ENCODE results near the gene MDGA2. TPM values are rescaled to one million over a fixed set of nuclear protein-coding genes. Genes with fewer than 3 reads are reported as not detected.

The MDGA2 gene
- total RNA-seq, 1 donor from 2014 or later = 0.19 TPM

DNA sequence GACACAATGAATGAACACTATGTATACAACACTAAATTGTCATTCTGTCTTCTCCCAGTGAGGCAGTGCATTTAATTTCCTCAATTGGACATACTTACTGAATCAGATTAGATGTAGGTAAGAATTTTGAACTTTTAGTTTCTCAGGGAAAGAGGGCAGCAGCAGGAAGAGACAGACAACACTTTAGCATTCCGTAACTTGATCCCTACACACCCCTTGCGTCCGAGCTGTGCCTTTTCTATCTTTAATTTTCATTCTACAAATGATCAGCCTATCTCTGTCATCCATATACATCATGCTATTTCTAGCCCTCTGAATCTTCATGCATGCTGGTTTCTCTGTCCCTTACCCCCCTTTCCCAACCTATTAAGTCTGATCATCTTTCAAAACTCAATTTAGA lies 665.8 kb downstream of the MDGA2 start:
- Mint-ChIP-seq H3K4me3 (ENCODE audit: low read depth) (no peak overlapping the region), H3K27me3 (no peaks in the 10 kb centered on the region), H3K36me3 (ENCODE audit: insufficient read depth) (no peaks in the 10 kb centered on the region), H3K9me3 (ENCODE audit: low read depth) (no peaks in the 10 kb centered on the region), H3K4me1 (ENCODE audit: low read depth) (peaks cover 23% of the 10 kb centered on the region), H3K27ac (no peak overlapping the region)
- TF ChIP-seq CTCF (IDR thresholded peaks at IDR 0.05; ENCODE audit: unreplicated experiment) = no peak
- no peak for DNase-seq (ENCODE audit: low spot score, unreplicated experiment)

DNA sequence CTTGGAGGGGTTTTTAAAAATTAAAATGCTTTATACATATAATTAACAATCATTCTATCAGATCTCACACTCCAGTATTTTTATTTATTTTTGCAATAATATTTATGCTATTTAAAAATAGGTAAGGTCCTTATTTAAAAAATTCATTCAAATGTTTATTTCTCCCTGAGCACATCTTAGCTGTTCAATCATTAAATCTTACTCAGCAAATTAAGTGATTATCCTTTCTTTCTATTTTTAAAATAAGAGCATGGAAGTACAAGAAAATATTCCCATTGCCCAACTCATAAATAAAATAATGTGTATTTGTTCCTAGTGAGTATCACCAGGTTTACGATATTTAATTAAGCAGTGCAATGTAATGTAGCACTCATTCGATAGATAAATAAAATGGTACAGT lies 666.7 kb downstream of the MDGA2 start:
- Mint-ChIP-seq H3K4me1 (ENCODE audit: low read depth) (peaks cover 22% of the 10 kb centered on the region), H3K27me3 (no peaks in the 10 kb centered on the region), H3K36me3 (ENCODE audit: insufficient read depth) (no peaks in the 10 kb centered on the region), H3K9me3 (ENCODE audit: low read depth) (no peaks in the 10 kb centered on the region), H3K4me3 (ENCODE audit: low read depth) (no peak overlapping the region), H3K27ac (no peak overlapping the region)
- TF ChIP-seq CTCF (IDR thresholded peaks at IDR 0.05; ENCODE audit: unreplicated experiment) = no peak
- DNase-seq (ENCODE audit: low spot score, unreplicated experiment) = no peak

DNA sequence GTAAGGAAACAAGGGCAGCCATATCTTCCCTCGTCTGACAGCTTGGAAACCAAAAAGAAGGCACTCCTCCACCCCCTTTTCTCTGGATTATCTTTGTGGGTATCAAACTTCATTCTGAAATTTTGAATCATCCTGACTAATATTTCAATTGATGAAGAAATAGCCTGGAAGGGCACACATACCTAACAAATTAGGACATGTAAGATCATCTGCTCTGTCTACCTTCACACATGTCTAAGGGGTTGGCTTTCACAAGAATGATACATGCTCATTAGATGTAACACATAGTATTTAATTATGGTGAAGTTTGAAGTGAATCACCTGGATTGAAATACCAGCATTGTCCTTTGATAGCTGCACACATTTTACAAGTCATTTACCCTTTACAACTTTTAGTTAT lies 675.7 kb downstream of the MDGA2 start:
- TF ChIP-seq CTCF (IDR thresholded peaks at IDR 0.05; ENCODE audit: unreplicated experiment) = no peak
- Mint-ChIP-seq H3K4me1 (ENCODE audit: low read depth) (no peaks in the 10 kb centered on the region), H3K4me3 (ENCODE audit: low read depth) (no peak overlapping the region), H3K27me3 (no peaks in the 10 kb centered on the region), H3K9me3 (ENCODE audit: low read depth) (no peaks in the 10 kb centered on the region), H3K36me3 (ENCODE audit: insufficient read depth) (no peaks in the 10 kb centered on the region), H3K27ac (no peak overlapping the region)
- DNase-seq (ENCODE audit: low spot score, unreplicated experiment) = no peak

- no peak overlapping the region for H3K4me3 Mint-ChIP-seq (ENCODE audit: low read depth)
- no peak overlapping the region for H3K27ac Mint-ChIP-seq
- TF ChIP-seq CTCF (IDR thresholded peaks at IDR 0.05; ENCODE audit: unreplicated experiment) = no peak
- no peaks in the 10 kb centered on the region for H3K27me3 Mint-ChIP-seq
- no peak for DNase-seq (ENCODE audit: low spot score, unreplicated experiment)
- H3K4me1 Mint-ChIP-seq (ENCODE audit: low read depth) = peaks cover 5% of the 10 kb centered on the region
- no peaks in the 10 kb centered on the region for H3K36me3 Mint-ChIP-seq (ENCODE audit: insufficient read depth)
- no peaks in the 10 kb centered on the region for H3K9me3 Mint-ChIP-seq (ENCODE audit: low read depth)
These were observed 685.8 kb downstream of the MDGA2 start for GRCh38 chr14:46989566-46989965.

DNA sequence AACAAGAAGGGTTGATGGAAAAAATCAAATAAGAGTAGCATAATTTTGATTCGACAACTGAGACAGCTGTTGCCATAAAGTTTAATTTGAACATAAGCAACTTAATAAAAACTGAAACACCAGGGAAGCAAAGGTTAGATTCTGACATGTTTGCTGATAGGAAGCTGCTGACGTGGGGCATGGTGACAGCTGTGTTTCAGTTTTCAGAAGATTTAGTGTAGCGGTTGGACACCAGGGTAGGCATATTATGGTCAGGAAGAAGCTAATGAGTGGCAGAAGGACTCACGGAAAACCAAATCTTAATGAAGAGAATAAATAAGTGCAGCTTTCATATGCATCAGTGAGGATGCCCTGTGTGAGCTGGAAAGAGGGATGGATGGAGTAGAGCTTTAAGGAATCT lies 687.1 kb downstream of the MDGA2 start:
- Mint-ChIP-seq H3K4me3 (ENCODE audit: low read depth) (no peak overlapping the region), H3K4me1 (ENCODE audit: low read depth) (peaks cover 5% of the 10 kb centered on the region), H3K9me3 (ENCODE audit: low read depth) (no peaks in the 10 kb centered on the region), H3K36me3 (ENCODE audit: insufficient read depth) (no peaks in the 10 kb centered on the region), H3K27ac (no peak overlapping the region), H3K27me3 (no peaks in the 10 kb centered on the region)
- no peak for TF ChIP-seq CTCF (IDR thresholded peaks at IDR 0.05; ENCODE audit: unreplicated experiment)
- no peak for DNase-seq (ENCODE audit: low spot score, unreplicated experiment)

Data from progenitor cell of endocrine pancreas (in vitro differentiated cells).